ENCODE data around the gene TGFBR3L. TPM values are rescaled to one million over a fixed set of nuclear protein-coding genes. Genes with fewer than 3 reads are reported as not detected.

TGFBR3L gene
- total and polyA plus RNA-seq, 5 donors: 2.4 to 17.6 (median 12.9) TPM

GRCh38 chr19:7920519-7921301, 6.1 kb downstream of the TGFBR3L start:
- Histone ChIP-seq H3K9me3 (ENCODE audit: control insufficient read depth, low read length) (no peaks in the 10 kb centered on the region), H3K4me1 (ENCODE audit: control insufficient read depth, insufficient read depth, low read length) (peaks cover 2% of the 10 kb centered on the region), H3K27me3 (ENCODE audit: control insufficient read depth, insufficient read depth) (no peaks in the 10 kb centered on the region), H3K27ac (ENCODE audit: low read length) (peak overlapping the region; percentile 89), H3K4me3 (ENCODE audit: low read length) (peak overlapping the region; percentile 89)
- ATAC-seq: peak; percentile 88
- 2% methylated on average over 62 of the region's 62 CpGs for WGBS
- peak; percentile 100 for DNase-seq
- intact Hi-C loops (cut with DNase I): no loop called here

GRCh38 chr19:7921302-7921966, 6.8 kb downstream of the TGFBR3L start:
- Histone ChIP-seq H3K4me1 (ENCODE audit: control insufficient read depth, insufficient read depth, low read length) (peaks cover 2% of the 10 kb centered on the region), H3K27ac (ENCODE audit: low read length) (peak overlapping the region; percentile 58), H3K4me3 (ENCODE audit: low read length) (peak overlapping the region; percentile 21), H3K27me3 (ENCODE audit: control insufficient read depth, insufficient read depth) (no peaks in the 10 kb centered on the region), H3K9me3 (ENCODE audit: control insufficient read depth, low read length) (no peaks in the 10 kb centered on the region)
- ATAC-seq (peak in 1 of 2 donors; percentile 0), DNase-seq (peak in 2 of 3 donors; percentile 27 to 75)
- 51% methylated on average over 17 of the region's 17 CpGs for WGBS
- intact Hi-C loops (cut with DNase I): no loop called here

- H3K9me3 ChIP-seq (ENCODE audit: control insufficient read depth, low read length): no peaks in the 10 kb centered on the region
- no peak for ATAC-seq
- intact Hi-C loops (cut with DNase I): no loop called here
- WGBS: 94% methylated on average over 31 of the region's 31 CpGs
- H3K4me3 ChIP-seq (ENCODE audit: low read length): no peak overlapping the region
- H3K27me3 ChIP-seq (ENCODE audit: control insufficient read depth, insufficient read depth): no peaks in the 10 kb centered on the region
- peak; percentile 25 to 64 (median 59) for DNase-seq
- no peak overlapping the region for H3K27ac ChIP-seq (ENCODE audit: low read length)
- peaks cover 2% of the 10 kb centered on the region for H3K4me1 ChIP-seq (ENCODE audit: control insufficient read depth, insufficient read depth, low read length)
These were observed 7.6 kb downstream of the TGFBR3L start for GRCh38 chr19:7921967-7922835.

- Histone ChIP-seq H3K4me3 (ENCODE audit: low read length) (no peak overlapping the region), H3K27ac (ENCODE audit: low read length) (no peak overlapping the region), H3K9me3 (ENCODE audit: control insufficient read depth, low read length) (no peaks in the 10 kb centered on the region), H3K4me1 (ENCODE audit: control insufficient read depth, insufficient read depth, low read length) (peaks cover 2% of the 10 kb centered on the region), H3K27me3 (ENCODE audit: control insufficient read depth, insufficient read depth) (no peaks in the 10 kb centered on the region)
- intact Hi-C loops (cut with DNase I): no loop called here
- ATAC-seq (no peak), DNase-seq (peak in 2 of 3 donors; percentile 13 to 60)
- 89% methylated on average over 8 of the region's 8 CpGs for WGBS
These were observed 8.2 kb downstream of the TGFBR3L start for GRCh38 chr19:7922836-7923195.

DNA sequence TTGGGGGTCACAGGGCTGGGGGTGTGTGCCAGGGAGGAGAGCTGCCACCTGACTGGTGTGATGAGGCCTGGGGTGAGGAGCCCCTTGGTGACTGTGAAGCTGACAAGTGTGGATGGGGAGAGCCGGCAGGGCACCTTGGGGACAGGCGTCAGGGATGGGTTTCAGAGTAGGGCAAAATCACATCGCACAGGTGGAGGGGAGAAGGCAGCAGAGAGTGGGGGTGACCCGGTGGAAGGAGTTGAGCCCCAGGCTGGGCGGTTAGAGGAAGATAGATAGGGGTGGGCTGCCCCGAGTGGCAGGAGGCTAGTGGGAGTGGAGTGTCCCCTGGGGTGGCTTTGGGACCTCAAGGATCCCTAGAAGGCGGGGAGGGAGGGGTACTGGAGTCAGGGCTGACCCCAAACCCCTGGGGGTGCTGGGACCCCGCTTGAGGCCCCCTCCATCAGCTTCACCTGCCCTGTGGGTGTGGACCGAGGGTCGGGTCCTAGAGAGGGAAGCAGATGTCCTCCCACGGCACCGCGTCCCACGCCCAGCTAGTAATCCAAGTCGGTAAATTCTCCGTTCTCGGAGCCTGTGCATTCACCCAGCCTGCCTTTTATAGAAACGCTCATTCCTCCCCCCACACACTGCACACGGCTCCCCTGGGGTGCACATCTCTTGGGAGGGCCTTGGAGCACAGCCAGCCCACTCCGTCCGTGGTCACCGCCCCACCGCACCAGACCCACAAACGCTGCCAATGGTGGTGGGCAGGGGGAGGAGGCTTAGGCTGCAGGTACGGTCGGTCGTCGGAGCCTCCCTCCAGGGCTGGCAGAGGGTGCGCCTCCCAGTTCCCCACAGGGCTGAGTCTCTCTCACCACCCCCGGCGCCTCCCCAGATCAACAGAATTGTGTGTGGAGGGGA, 8.9 kb downstream of the TGFBR3L start:
- 80% methylated on average over 31 of the region's 31 CpGs for WGBS
- no peak for ATAC-seq
- H3K27me3 ChIP-seq (ENCODE audit: control insufficient read depth, insufficient read depth): no peaks in the 10 kb centered on the region
- no peak overlapping the region for H3K4me3 ChIP-seq (ENCODE audit: low read length)
- intact Hi-C loops (cut with DNase I): no loop called here
- peaks cover 4% of the 10 kb centered on the region for H3K4me1 ChIP-seq (ENCODE audit: control insufficient read depth, insufficient read depth, low read length)
- peak; percentile 28 to 65 (median 58) for DNase-seq
- H3K9me3 ChIP-seq (ENCODE audit: control insufficient read depth, low read length): no peaks in the 10 kb centered on the region
- H3K27ac ChIP-seq (ENCODE audit: low read length): no peak overlapping the region

DNA sequence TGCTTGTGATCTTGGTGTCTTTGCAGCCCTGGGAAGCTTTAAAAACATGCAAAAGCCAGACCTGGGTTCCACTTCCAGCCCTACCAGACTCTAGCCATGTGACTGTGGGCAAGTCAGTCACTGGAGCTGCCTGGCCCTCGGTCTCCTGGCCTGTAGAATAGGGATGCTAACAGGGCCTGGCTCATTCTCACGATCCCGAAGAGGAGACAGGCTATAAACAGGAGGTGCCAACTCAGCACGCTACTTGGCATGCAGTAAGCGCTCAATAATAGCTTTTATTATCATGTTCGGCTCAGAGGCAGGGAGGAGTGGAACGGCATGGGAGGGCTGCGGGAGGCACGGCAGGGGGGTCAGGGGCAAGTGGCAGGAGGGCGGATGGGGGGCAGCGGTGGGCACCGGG, 9.6 kb downstream of the TGFBR3L start:
- peak in 1 of 3 donors; percentile 28 for DNase-seq
- Histone ChIP-seq H3K9me3 (ENCODE audit: control insufficient read depth, low read length) (no peaks in the 10 kb centered on the region), H3K4me1 (ENCODE audit: control insufficient read depth, insufficient read depth, low read length) (peaks cover 4% of the 10 kb centered on the region), H3K27me3 (ENCODE audit: control insufficient read depth, insufficient read depth) (no peaks in the 10 kb centered on the region), H3K27ac (ENCODE audit: low read length) (no peak overlapping the region), H3K4me3 (ENCODE audit: low read length) (no peak overlapping the region)
- 79% methylated on average over 12 of the region's 12 CpGs for WGBS
- no peak for ATAC-seq
- intact Hi-C loops (cut with DNase I): no loop called here

- ATAC-seq: no peak
- WGBS: 47% methylated on average over 31 of the region's 34 CpGs
- no peak overlapping the region for H3K27ac ChIP-seq (ENCODE audit: low read length)
- peaks cover 4% of the 10 kb centered on the region for H3K4me1 ChIP-seq (ENCODE audit: control insufficient read depth, insufficient read depth, low read length)
- H3K4me3 ChIP-seq (ENCODE audit: low read length): no peak overlapping the region
- intact Hi-C loops (cut with DNase I): no loop called here
- no peaks in the 10 kb centered on the region for H3K9me3 ChIP-seq (ENCODE audit: control insufficient read depth, low read length)
- DNase-seq: peak; percentile 34 to 68 (median 56)
- no peaks in the 10 kb centered on the region for H3K27me3 ChIP-seq (ENCODE audit: control insufficient read depth, insufficient read depth)
These were observed 10.1 kb downstream of the TGFBR3L start for GRCh38 chr19:7924651-7925170.

- peaks cover 4% of the 10 kb centered on the region for H3K4me1 ChIP-seq (ENCODE audit: control insufficient read depth, insufficient read depth, low read length)
- under 1% methylated on average over 96 of the region's 98 CpGs for WGBS
These were observed 10.7 kb downstream of the TGFBR3L start for GRCh38 chr19:7925171-7925851.

GRCh38 chr19:7926021-7926726, 11.5 kb downstream of the TGFBR3L start, which contains the start of gene CTXN1:
Gene CTXN1 (minus strand): TSS chr19:7926135. CDS start chr19:7925538, 597 bp downstream.
- no peaks in the 10 kb centered on the region for H3K27me3 ChIP-seq (ENCODE audit: control insufficient read depth, insufficient read depth)
- peaks cover 4% of the 10 kb centered on the region for H3K4me1 ChIP-seq (ENCODE audit: control insufficient read depth, insufficient read depth, low read length)
- no peaks in the 10 kb centered on the region for H3K9me3 ChIP-seq (ENCODE audit: control insufficient read depth, low read length)
- DNase-seq (peak; percentile 74 to 91 (median 89)), ATAC-seq (peak; percentile 32 to 44)
- WGBS: 7% methylated on average over 65 of the region's 65 CpGs
- intact Hi-C loops (cut with DNase I): no loop called here
- peak within 1 kb of the TSS; percentile 56 for H3K4me3 ChIP-seq (ENCODE audit: low read length)
- H3K27ac ChIP-seq (ENCODE audit: low read length): no peak within 1 kb of the TSS

More at GRCh38 chr19:7925171-7925851, 10.7 kb downstream of the TGFBR3L start:
- intact Hi-C loops (cut with DNase I): no loop called here
- Histone ChIP-seq H3K27ac (ENCODE audit: low read length) (no peak overlapping the region), H3K4me3 (ENCODE audit: low read length) (peak overlapping the region; percentile 56), H3K27me3 (ENCODE audit: control insufficient read depth, insufficient read depth) (no peaks in the 10 kb centered on the region), H3K9me3 (ENCODE audit: control insufficient read depth, low read length) (no peaks in the 10 kb centered on the region)
- ATAC-seq: no peak
- DNase-seq: peak; percentile 71 to 88 (median 85)
